OCI-LY3 (cell line): ENCODE data around the gene ELFN1.

Source experiments
- H2AFZ ChIP-seq: fragments of 200-600, 300-600 bp; shearing (Covaris generic); 2 replicates; pipeline ENCODE4 v1.6.0; 2014; ENCODE audit warnings: antibody characterized with exemption, low read depth, low read length
- H3K27ac ChIP-seq: fragments of 200-600, 300-600 bp; sonication (generic); 2 replicates; pipeline ENCODE4 v1.5.1; 2014; ENCODE audit warnings: mild to moderate bottlenecking, low read length, moderate library complexity, mixed read lengths
- H3K27me3 ChIP-seq: fragments of 200-600, 300-600 bp; sonication (generic); 2 replicates; pipeline ENCODE4 v1.6.1; 2014; ENCODE audit warnings: low read depth, low read length, mixed read lengths
- H3K36me3 ChIP-seq: fragments of 200-600, 300-600 bp; sonication (generic); replicated peaks from 2 replicates; pipeline ENCODE3; 2014; ENCODE audit warnings: low read depth, low read length, mixed read lengths
- H3K4me1 ChIP-seq: fragments of 300-600, 200-600 bp; sonication (generic); 2 replicates; pipeline ENCODE4 v1.6.1; 2014; ENCODE audit warnings: low read length, mixed read lengths
- H3K4me2 ChIP-seq: fragments of 200-600, 300-600 bp; sonication (generic); 2 replicates; pipeline ENCODE4 v1.6.1; 2014; ENCODE audit warnings: low read length, mixed read lengths
- H3K4me3 ChIP-seq: fragments of 300-600, 200-600 bp; sonication (generic); 2 replicates; pipeline ENCODE4 v1.5.1; 2014; ENCODE audit warnings: antibody characterized with exemption, mild to moderate bottlenecking, low read length, moderate library complexity
- H3K79me2 ChIP-seq: fragments of 300-600, 200-600 bp; shearing (Covaris generic); 2 replicates; pipeline ENCODE4 v1.6.1; 2014; ENCODE audit warnings: mild to moderate bottlenecking, low read length, mixed read lengths
- H3K9ac ChIP-seq: fragments of 300-600, 200-600 bp; shearing (Covaris generic); 2 replicates; pipeline ENCODE4 v1.6.0; 2014; ENCODE audit warnings: mild to moderate bottlenecking, low read length, moderate library complexity
- H3K9me3 ChIP-seq: fragments of 200-600, 300-600 bp; shearing (Covaris generic); 2 replicates; pipeline ENCODE4 v1.6.1; 2014; ENCODE audit warnings: low read length, mixed read lengths; ENCODE audit not compliant: insufficient read depth
- H4K20me1 ChIP-seq: fragments of 200-600, 300-600 bp; sonication (generic); 2 replicates; pipeline ENCODE4 v1.6.1; 2016; ENCODE audit warnings: low read length, mixed read lengths; ENCODE audit not compliant: insufficient read depth
- EZH2phosphoT487 ChIP-seq: fragments of 200-600 bp; shearing (Covaris generic); IDR thresholded peaks from 2 replicates; pipeline ENCODE4 v1.6.1; 2018; ENCODE audit warnings: antibody characterized with exemption, mixed run types, low read depth
- TF ChIP-seq, protein P1 (sequence below): fragments of 200-600, 300-600 bp; sonication (generic); IDR thresholded peaks from 2 replicates; pipeline ENCODE4 v1.5.1; 2014; ENCODE audit warnings: antibody characterized with exemption, low read length, low read depth

ELFN1 gene

DNA sequence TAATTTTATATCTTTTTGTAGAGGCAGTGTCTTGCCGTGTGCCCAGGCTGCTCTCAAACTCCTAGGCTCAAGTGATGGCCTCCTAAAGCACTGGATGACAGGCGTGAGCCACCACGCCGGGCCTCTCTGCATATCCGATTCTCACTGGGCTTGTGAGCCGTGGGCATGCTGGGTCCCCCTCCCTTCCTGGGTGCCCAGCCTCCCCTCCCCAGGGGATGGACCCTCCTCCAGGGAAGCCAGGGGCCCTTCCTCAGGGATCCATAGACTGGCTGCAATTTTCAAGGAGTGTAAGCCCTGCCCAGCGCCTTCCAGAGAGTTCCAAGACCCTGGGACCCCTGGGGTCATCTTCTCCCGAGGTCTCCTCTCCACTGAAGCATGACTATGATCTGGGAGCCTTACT lies 23.7 kb upstream of the ELFN1 start:
- Histone ChIP-seq H3K27ac (no peak overlapping the region), H3K36me3 (no peaks in the 10 kb centered on the region), H3K79me2 (no peaks in the 10 kb centered on the region), H3K4me1 (no peaks in the 10 kb centered on the region), H3K4me3 (no peak overlapping the region), H2AFZ (no peak overlapping the region), H4K20me1 (no peaks in the 10 kb centered on the region), H3K9me3 (no peaks in the 10 kb centered on the region), H3K9ac (no peak overlapping the region), H3K27me3 (no peaks in the 10 kb centered on the region), H3K4me2 (no peak overlapping the region)
- TF ChIP-seq EZH2phosphoT487: no peak
- TF ChIP-seq, protein P1, sequence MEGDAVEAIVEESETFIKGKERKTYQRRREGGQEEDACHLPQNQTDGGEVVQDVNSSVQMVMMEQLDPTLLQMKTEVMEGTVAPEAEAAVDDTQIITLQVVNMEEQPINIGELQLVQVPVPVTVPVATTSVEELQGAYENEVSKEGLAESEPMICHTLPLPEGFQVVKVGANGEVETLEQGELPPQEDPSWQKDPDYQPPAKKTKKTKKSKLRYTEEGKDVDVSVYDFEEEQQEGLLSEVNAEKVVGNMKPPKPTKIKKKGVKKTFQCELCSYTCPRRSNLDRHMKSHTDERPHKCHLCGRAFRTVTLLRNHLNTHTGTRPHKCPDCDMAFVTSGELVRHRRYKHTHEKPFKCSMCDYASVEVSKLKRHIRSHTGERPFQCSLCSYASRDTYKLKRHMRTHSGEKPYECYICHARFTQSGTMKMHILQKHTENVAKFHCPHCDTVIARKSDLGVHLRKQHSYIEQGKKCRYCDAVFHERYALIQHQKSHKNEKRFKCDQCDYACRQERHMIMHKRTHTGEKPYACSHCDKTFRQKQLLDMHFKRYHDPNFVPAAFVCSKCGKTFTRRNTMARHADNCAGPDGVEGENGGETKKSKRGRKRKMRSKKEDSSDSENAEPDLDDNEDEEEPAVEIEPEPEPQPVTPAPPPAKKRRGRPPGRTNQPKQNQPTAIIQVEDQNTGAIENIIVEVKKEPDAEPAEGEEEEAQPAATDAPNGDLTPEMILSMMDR: no peak

DNA sequence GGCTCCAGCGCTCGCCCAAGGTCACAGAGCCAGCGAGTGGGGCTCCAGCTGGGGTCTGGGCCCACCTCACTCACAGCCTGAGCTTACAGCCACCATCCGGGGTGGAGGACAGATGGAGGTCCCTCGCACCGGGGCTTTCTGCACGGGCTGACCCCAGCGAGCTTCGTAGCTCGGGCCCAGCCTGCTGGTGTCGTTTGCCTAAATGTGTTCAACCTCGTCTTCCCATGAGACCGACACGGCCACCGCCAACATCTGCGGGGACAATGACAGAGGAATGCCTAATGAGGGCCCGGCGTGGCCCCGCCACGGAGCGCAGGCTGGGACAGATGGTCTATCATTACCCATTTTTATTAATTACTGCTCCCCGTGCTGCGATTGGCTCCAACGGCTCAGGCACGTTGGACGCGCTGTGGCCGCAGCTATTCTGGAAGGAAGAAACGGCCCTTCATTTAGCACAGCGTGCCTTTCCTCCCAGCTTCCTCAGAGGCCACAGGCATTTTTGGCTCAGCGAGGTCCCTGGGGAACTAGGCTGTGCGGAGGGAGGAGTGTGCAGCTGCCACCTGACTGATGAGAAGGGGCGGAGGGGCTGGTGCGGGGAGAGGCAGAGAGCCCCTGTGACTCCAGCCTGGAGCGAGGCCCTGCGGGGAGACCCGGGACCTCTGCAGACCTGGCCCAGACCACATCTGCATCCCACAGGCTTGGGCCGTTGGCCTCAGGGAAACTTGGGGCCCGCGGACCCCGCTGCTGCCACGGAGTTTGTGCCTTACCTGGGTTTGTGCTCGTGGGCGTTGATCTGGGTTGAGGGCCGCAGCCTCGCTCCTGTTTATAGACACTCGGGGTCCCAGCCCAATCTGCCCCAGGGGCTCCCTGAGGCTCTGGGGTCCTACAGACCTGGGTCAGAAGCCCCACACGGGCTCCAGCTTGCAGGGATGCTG lies 22.9 kb upstream of the ELFN1 start:
- no peak overlapping the region for H3K4me2 ChIP-seq
- no peaks in the 10 kb centered on the region for H4K20me1 ChIP-seq
- H3K9me3 ChIP-seq: no peaks in the 10 kb centered on the region
- H3K27ac ChIP-seq: no peak overlapping the region
- H3K9ac ChIP-seq: no peak overlapping the region
- no peaks in the 10 kb centered on the region for H3K79me2 ChIP-seq
- H3K27me3 ChIP-seq: no peaks in the 10 kb centered on the region
- H3K4me1 ChIP-seq: no peaks in the 10 kb centered on the region
- TF ChIP-seq, protein P1: no peak
- TF ChIP-seq EZH2phosphoT487: no peak
- no peaks in the 10 kb centered on the region for H3K36me3 ChIP-seq
- H3K4me3 ChIP-seq: no peak overlapping the region
- H2AFZ ChIP-seq: no peak overlapping the region

DNA sequence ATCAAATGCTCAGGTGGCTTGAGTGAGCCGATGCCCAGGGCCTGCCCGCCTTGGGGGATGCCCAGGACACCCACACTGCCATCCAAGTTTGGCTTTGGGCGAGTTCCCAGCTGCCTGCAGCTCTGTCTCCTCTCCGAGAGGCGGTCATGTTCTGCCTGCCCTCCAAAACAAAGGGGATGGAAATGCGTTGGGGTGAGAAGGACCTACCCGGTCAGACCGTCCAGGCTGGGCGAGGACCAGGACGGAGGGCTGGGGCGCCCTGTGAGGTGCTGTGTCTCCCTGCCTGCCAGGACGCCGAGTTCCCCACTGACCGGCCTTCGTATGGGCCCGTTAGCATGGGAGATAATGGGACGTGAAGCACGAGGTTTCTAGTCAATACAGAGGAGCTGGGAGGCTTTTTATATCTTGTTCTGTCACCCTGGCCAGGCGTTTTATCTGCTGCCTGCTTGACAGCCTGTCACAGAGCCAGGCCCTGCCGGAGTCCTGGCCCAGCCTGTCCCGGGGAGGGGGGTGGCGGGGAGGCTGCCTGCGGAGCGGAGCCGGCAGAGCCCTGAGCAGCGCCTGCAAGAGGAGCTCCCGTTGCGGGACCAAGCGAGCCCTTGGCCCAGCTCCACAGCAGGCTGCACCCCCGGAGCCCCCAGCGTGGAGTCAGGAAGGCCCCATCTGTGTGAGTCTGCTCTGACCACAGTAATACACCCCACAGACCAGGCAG lies 22.0 kb upstream of the ELFN1 start:
- H3K27ac ChIP-seq: no peak overlapping the region
- no peaks in the 10 kb centered on the region for H3K27me3 ChIP-seq
- TF ChIP-seq, protein P1: no peak
- no peak for TF ChIP-seq EZH2phosphoT487
- H3K4me2 ChIP-seq: no peak overlapping the region
- H3K4me3 ChIP-seq: no peak overlapping the region
- no peaks in the 10 kb centered on the region for H4K20me1 ChIP-seq
- H2AFZ ChIP-seq: no peak overlapping the region
- no peak overlapping the region for H3K9ac ChIP-seq
- no peaks in the 10 kb centered on the region for H3K36me3 ChIP-seq
- H3K79me2 ChIP-seq: no peaks in the 10 kb centered on the region
- H3K4me1 ChIP-seq: no peaks in the 10 kb centered on the region
- H3K9me3 ChIP-seq: no peaks in the 10 kb centered on the region

DNA sequence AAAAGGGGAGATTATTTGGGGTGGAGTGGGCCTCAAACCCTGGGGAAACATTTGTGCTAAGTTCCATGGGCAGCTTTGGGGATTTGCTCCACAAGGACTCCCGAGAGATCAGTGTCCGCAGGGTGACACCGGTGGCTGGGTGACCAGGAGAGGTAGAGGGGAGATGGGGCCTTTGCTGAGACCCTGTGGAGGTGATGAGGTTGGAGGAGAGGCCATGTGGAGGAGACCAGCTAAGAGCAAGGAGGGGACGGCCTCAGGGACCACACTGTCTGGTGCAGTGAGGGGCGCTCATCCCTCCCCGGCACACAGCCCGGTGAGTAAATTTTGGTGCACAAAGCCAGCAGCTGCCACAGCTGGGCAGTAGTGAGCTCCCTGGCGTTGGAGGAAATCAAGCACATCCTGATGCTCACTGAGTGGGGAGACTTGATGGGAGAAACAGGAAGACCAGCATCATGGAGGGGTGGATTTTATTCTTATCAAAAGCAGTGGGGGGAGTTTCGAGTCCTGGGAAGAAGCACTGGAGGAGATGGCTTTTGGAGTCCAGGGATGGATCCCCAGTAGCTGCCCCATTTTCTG lies 20.2 kb upstream of the ELFN1 start:
- Histone ChIP-seq H3K9me3 (no peaks in the 10 kb centered on the region), H3K9ac (no peak overlapping the region), H4K20me1 (no peaks in the 10 kb centered on the region), H3K36me3 (no peaks in the 10 kb centered on the region), H3K4me3 (no peak overlapping the region), H3K4me2 (no peak overlapping the region), H3K79me2 (no peaks in the 10 kb centered on the region), H3K27me3 (no peaks in the 10 kb centered on the region), H3K4me1 (no peaks in the 10 kb centered on the region), H3K27ac (no peak overlapping the region), H2AFZ (no peak overlapping the region)
- no peak for TF ChIP-seq EZH2phosphoT487
- TF ChIP-seq, protein P1: no peak
